K562 (cell line): Measurements from ENCODE around the gene TPO.

Experiments used
- CBX8 ChIP-seq: fragments of 200-600 bp; sonication (generic); IDR thresholded peaks from 2 replicates; pipeline ENCODE4 v1.6.1; 2012; ENCODE audit warnings: borderline replicate concordance, mixed run types, low read depth, mild to moderate bottlenecking, moderate library complexity, mixed read lengths, low read length, control low read depth, inconsistent platforms; ENCODE audit not compliant: poor library complexity, severe bottlenecking; ENCODE audit errors: extremely low read depth
- TF ChIP-seq, protein P1 (sequence below): fragments of 250-450 bp; sonication (Bioruptor Pico); IDR thresholded peaks from 2 replicates; pipeline ENCODE4 v1.5.0; 2021

DNA sequence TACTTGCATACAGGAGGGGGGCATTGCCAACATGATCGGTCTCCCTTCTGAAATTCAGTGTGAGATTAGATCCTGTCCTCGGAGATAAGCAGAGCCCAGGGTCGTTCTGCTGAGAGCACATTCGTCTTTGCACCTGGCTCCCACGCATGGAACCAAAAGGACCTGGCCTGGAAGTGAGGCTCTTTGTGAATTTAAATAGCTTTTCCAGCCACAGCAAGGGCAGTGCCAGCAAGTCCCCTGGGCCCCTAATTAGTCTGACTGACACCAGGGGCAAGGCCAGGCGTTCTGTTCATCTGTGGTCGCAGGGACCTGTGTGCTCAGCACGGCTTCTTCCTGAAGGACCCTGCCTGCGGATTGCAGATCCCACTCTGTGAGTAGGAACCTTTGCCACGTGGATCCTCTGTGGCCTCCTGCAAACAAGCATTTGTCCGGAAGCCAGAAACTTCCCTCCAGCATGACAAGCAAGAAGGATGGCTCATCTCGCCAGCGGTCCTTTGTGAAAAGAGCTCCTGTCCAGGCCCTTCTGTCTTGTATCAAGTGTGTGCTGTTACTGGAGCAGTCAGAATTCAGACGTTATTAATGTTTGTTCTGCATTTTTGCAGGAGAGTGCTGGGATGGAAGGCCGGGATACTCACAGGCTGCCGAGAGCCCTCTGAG is 128.7 kb downstream of the TPO start:
- TF ChIP-seq, protein P1, sequence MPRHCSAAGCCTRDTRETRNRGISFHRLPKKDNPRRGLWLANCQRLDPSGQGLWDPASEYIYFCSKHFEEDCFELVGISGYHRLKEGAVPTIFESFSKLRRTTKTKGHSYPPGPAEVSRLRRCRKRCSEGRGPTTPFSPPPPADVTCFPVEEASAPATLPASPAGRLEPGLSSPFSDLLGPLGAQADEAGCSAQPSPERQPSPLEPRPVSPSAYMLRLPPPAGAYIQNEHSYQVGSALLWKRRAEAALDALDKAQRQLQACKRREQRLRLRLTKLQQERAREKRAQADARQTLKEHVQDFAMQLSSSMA (CRISPR knock-in tag): no peak
- TF ChIP-seq CBX8: no peak
